HPDE6-E6E7 (cell line): ENCODE measurements around the gene DEFB125.
"Not testable (repeated sequence)": the region's sequence is repeated elsewhere in the genome, so short reads cannot be mapped to it uniquely, and the experiment has no call there.

Experiments
- DNase-seq: peaks from one replicate; pipeline ENCODE4 v3.0.0; 2011; ENCODE audit warnings: missing footprints; ENCODE audit errors: extremely low spot score

DEFB125 gene, protein sequence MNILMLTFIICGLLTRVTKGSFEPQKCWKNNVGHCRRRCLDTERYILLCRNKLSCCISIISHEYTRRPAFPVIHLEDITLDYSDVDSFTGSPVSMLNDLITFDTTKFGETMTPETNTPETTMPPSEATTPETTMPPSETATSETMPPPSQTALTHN

GRCh38 chr20:87401-87800 is at the start of gene DEFB125:
DEFB125 (plus strand) TSS chr20:87672; CDS start chr20:87710, 38 bp downstream.
- no peak for DNase-seq

DNA sequence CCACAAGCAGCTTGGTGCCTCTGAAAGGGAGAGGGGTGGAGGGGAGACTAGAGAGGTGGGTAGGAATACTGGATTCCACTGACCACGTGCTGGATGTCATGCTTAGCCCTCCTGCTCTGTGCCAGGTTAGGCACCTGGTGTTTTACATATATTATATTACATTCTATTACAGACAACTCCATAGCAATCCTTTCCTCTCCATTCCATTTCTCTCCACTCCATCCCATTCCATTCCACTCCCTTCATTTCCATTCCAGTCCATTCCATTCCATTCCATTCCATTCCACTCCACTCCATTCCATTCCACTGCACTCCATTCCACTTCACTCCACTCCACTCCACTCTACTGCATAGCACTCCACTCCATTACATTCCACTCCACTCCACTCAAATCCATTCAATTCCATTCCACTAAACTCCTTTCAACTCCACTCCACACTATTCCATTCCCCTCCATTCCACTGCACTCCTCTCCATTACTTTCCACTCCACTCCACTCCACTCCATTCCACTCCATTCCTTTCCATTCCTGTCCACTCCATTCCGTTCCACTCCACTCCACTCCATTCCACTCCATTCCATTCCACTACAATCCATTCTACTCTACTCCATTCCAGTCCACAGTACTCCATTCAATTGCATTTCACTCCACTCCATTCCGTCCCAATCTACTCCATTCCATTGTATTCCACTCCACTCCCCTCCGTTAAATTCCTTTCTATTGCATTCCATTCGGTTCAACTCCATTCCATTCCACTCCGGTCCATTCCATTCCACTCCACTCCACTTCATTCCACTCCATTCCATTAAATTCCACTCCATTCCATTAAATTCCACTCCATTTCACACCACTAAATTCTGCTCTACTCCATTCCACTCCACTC is 27.2 kb upstream of the DEFB125 start:
- no peak for DNase-seq

DNA sequence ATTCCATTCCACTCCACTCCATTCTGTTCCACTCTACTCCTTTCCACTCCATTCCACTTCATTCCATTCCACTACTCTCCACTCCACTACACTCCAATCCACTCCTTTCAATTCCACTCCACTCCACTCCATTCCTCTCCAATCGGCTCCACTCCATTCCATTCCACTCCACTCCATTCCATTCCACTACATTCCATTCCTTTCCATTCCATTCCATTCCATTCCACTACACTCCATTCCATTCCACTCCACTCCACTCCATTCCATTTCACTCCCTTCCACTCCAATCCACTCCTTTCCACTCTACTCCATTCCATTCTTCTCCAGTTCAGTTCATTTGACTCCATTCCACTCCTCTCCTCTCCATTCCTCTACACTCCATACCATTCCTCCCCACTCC is 26.2 kb upstream of the DEFB125 start:
- no peak for DNase-seq

- DNase-seq, result no peak
Observed at GRCh38 chr20:61757-62156, 25.7 kb upstream of the DEFB125 start.

- no peak for DNase-seq
Observed at GRCh38 chr20:62487-62886, 25.0 kb upstream of the DEFB125 start.

- DNase-seq, result no peak
Observed at GRCh38 chr20:64026-64603, 23.4 kb upstream of the DEFB125 start.

DNA sequence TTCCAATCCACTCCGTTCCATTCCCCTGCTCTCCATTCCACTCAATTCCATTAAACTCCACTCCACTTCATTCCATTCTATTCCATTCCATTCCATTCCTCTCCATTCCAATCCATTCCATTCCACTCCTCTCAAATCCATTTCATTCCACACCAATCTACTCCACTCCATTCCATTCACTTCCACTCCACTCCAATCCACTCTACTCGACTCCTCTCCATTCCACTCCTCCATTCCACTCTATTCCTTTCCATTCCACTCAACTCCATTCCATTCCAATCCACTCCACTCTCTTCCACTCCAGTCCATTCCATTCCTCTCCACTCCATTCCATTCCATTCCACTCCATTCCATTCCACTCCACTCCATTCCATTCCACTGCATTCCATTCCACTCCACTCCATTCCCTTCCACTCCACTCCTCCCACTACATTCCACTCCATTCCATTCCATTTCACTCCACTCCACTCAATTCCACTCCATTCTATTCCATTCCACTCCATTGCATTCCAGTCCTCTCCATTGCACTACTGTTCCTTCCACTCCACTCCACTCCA is 22.6 kb upstream of the DEFB125 start:
- no peak for DNase-seq

DNA sequence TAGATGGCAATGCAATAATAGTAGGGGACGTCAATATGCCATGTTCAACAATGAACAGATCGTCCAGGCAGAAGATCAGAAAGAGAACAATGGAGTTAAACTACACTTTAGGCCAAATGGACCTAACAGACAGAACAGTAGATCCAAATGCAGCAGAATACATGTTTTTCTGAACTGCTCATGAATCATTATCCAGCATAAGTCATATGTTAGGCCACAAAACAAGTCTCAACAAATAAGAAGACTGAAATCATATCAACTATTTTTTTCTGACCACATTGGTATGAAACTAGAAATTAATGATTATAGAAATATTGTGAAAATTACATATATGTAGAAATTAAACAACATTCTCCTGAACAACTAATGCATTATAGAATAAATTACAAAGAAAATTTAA is 10.2 kb upstream of the DEFB125 start:
- peak; percentile 23 for DNase-seq

DNA sequence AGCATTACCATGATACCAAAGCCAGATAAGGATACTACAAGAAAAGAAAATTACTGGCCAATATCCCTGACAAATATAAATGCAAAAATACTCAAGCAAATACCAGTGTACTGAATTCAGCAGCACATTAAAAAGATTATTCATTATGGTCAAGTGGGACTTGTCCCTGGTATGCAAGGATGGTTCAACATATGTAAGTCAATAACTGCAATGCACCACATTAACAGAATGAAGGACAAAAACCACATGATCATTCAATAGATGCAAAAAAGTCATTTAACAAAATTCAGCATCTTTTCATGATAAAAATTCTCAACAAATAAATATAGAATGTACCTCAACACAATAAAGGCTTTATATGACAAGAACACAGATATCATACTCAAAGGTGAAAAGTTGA is 9.1 kb upstream of the DEFB125 start:
- DNase-seq, result no peak

- no peak for DNase-seq
Observed at GRCh38 chr20:79565-79964, 7.9 kb upstream of the DEFB125 start.

GRCh38 chr20:90651-91050 is 3.2 kb downstream of the DEFB125 start:
- DNase-seq, result peak; percentile 82

DNA sequence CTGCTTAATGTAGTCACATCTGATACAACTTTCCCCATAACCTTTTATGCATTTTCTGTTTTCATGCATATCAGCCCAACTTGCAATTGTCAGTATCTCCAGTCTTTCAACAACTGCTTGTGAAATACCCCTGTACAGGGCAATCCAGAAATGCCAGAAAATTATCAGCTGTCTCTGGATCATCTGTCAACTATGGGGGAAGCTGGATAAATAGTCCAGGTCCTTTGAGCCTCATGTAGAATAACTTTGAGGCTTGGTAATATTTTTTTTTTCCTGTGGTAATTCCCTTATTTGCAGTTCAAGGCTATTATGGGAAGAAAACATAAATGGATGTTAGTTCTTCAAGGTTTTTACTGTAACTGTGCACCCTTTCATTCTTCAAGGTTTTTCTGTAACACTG is 6.2 kb downstream of the DEFB125 start:
- DNase-seq, result no peak

- no peak for DNase-seq
Observed at GRCh38 chr20:95215-95614, 7.7 kb downstream of the DEFB125 start.

GRCh38 chr20:97691-98090 is 10.2 kb downstream of the DEFB125 start:
- not testable (repeated sequence) for DNase-seq

GRCh38 chr20:101975-102374 is 14.5 kb downstream of the DEFB125 start:
- DNase-seq, result no peak

DNA sequence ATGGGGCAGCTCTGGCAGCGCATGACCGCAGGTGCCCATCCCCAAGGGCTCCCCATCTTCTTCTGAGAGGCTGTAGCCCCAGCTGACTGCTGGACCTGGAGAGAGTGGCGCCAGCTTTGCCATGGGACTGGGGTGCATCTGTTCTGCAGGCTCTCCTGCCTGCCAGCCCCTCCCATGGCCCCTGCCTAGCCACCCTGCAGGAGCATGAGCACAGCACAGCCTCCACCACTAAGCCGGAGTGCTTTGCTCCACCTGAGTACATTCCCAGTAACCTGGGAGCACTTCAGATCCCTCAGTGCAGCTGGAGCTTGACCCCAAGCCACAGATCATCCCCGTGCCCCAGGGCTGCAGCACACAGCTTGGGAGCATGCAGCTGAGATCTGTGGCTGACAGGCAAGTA is 16.0 kb downstream of the DEFB125 start:
- no peak for DNase-seq

DNA sequence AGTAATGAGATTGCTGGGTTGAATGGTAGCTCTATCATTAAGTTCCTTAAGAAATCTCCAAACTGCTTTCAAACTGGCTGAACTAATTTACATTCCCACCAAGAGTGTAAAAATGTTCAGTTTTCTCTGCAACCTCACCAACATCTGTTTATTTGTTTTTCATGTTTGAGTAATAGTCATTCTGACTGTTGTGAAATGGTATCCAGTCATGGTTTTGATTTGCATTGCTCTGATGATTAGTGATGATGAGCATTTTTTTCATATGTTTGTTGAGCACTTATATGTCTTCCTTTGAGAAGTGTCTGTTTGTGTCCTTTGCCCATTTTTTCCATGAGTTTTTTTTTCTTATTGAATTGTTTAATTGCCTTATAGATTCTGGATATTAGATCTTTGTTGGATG is 24.9 kb downstream of the DEFB125 start:
- DNase-seq, result no peak

- DNase-seq, result no peak
Observed at GRCh38 chr20:117518-117917, 30.0 kb downstream of the DEFB125 start.

DNA sequence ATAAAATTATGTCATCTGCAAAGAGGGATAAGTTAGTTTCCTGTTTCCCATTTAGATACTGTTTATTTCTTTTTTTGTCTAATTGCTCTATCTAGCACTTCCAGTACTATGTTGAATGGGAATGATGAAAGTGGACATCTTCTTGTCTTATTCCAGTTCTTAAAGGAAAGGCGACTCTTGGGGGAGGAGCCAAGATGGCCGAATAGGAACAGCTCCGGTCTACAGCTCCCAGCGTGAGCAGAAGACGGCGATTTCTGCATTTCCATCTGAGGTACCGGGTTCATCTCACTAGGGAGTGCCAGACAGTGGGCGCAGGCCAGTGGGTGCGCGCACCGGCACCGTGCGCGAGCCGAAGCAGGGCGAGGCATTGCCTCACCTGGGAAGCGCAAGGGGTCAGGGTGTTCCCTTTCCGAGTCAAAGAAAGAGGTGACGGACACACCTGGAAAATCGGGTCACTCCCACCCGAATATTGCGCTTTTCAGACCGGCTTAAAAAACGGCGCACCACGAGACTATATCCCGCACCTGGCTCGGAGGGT is 42.4 kb downstream of the DEFB125 start:
- DNase-seq, result not testable (repeated sequence)

DNA sequence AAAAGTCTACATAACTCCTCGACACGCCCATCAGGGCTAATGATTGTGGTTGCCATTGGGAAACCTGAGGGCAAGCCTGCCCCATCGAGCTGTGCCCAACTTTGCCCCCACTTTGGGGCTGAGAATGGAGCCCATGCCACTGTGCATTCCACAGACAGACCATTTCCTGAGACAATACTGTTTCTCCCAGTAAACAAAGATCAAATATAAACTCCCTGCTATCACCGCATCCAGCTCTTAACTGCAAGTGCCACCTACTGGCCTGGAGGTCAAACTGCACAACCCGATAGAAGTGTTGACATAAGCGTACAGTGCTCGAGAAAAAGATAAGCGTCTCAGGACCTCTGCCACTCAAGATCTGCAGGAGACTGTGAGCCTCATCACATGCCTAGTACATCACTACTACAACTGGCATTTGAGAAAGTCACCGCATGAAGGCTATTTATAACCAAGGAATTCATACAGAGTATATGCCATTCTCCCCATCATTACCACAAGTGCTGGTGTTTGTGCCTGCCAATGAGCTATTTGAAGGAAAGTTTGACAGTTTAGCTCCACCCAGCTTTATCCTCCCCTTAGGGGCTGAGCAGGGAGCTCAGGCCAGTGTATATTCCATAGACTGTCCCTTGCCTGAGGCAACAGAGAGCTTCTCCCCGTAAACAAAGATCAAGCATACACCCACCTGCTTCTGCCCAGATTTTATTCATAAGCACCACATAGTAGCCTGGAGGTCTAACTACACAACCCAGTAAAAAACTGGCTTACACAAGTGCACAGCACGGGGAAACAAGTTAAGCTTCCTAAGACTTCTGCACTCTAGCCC is 50.4 kb downstream of the DEFB125 start:
- no peak for DNase-seq

DNA sequence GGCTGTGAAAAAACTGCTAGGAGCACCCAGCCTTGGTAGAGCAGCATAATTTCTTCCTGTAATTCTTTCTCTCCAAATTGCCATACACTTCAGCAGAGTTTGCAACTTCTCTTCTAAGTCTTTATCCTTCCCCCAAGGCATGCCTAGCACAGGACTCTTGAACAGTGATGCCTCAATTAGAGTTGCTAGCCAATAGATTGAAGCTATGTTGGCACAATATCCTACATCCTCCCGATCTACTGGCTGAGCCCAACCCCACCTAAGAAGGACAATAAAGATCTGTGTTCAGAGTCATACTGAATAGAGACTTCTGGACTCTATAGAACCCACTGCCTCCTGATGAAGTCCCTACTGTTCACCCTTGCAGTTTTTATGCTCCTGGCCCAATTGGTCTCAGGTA is 54.8 kb downstream of the DEFB125 start, which contains the start of gene DEFB126:
Gene DEFB126 (plus strand): TSS at position 301 of the 400 bp plus-strand sequence. CDS start 39 bp downstream, at position 340.
- DNase-seq, result no peak
